A549 treated with AZD9567 at 1 μM for 4 hours (cell line): ENCODE measurements around the gene TREM1. TPM values are rescaled to one million over a fixed set of nuclear protein-coding genes. Genes with fewer than 3 reads are reported as not detected.

ENCODE experiments used
- total RNA-seq: library from RNA; stranded (reverse); fragments of 200-300 nt; extraction: Qiagen RNA extraction; gene quantifications from 5 replicates; pipeline ENCODE4 v1.2.3, GENCODE V29; 2022; ENCODE audit not compliant: insufficient read depth

The TREM1 gene
- total RNA-seq, result 0.10 to 0.34 TPM (median 0.19 TPM) in 3 of 5 replicates, not detected in the others

GRCh38 chr6:41286544-41287346 is at the start of gene TREM1:
TREM1 (minus strand) TSS chr6:41286682; CDS start chr6:41286655, 27 bp downstream.

GRCh38 chr6:41335296-41335695 is 48.8 kb upstream of the TREM1 start, which contains the start of gene NCR2:
NCR2 (plus strand) TSS chr6:41335608; CDS start chr6:41335877, 269 bp downstream.

GRCh38 chr6:41228096-41228495 is 58.4 kb downstream of the TREM1 start, which contains the start of gene TREML4:
TREML4 (plus strand) TSS chr6:41228349; CDS start chr6:41228428, 79 bp downstream.

Other genes with a start within 250 kb of the TREM1 start
- 0.24 to 0.38 TPM (median 0.31 TPM) in 4 of 5 replicates, not detected in the other for gene UNC5CL, start 247.5 kb downstream of the TREM1 start, total RNA-seq
- 0.13 TPM in 1 of 5 replicates, not detected in the others for gene TSPO2, start 244.2 kb downstream of the TREM1 start, total RNA-seq
- not detected in 5 replicates for gene APOBEC2, start 233.5 kb downstream of the TREM1 start, total RNA-seq
- gene OARD1, start 214.3 kb downstream of the TREM1 start, total RNA-seq, result 10.3 to 18.6 TPM (median 15.8 TPM) in 5 replicates
- 12.1 to 15.0 TPM (median 13.7 TPM) in 5 replicates for gene NFYA, start 213.7 kb downstream of the TREM1 start, total RNA-seq
- not detected in 5 replicates for gene TREML1, start 132.3 kb downstream of the TREM1 start, total RNA-seq
- 0.08 to 0.10 TPM in 2 of 5 replicates, not detected in the others for gene TREM2, start 123.6 kb downstream of the TREM1 start, total RNA-seq
- not detected in 5 replicates for gene TREML2, start 85.5 kb downstream of the TREM1 start, total RNA-seq
- gene TREML4, start 58.3 kb downstream of the TREM1 start, total RNA-seq, result 0.05 TPM in 1 of 5 replicates, not detected in the others
- gene NCR2, start 48.9 kb upstream of the TREM1 start, total RNA-seq, result not detected in 5 replicates